Esophagus squamous epithelium (tissue), 4 donors: Measurements from ENCODE around the gene CD180.

ENCODE experiments used
- POLR2A ChIP-seq, 4 donors: fragments of 450-650 bp; IDR thresholded peaks; one replicate each; pipeline ENCODE4 v1.6.1; 2017; ENCODE audit warnings: antibody characterized with exemption in 4 of 4, mild to moderate bottlenecking in 4 of 4, moderate library complexity in 3 of 4
- TF ChIP-seq, protein P1 (sequence below), 6 experiments: fragments of 450-650 bp in 4 of 6; fragments of 200-600 bp in 2 of 6; sonication (generic) in 2 of 6; IDR thresholded peaks; one replicate each; pipeline ENCODE4 v1.5.1; 2016 to 2019; ENCODE audit warnings: antibody characterized with exemption in 6 of 6, mild to moderate bottlenecking in 4 of 6, moderate library complexity in 4 of 6

- TF ChIP-seq, protein P1, sequence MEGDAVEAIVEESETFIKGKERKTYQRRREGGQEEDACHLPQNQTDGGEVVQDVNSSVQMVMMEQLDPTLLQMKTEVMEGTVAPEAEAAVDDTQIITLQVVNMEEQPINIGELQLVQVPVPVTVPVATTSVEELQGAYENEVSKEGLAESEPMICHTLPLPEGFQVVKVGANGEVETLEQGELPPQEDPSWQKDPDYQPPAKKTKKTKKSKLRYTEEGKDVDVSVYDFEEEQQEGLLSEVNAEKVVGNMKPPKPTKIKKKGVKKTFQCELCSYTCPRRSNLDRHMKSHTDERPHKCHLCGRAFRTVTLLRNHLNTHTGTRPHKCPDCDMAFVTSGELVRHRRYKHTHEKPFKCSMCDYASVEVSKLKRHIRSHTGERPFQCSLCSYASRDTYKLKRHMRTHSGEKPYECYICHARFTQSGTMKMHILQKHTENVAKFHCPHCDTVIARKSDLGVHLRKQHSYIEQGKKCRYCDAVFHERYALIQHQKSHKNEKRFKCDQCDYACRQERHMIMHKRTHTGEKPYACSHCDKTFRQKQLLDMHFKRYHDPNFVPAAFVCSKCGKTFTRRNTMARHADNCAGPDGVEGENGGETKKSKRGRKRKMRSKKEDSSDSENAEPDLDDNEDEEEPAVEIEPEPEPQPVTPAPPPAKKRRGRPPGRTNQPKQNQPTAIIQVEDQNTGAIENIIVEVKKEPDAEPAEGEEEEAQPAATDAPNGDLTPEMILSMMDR (IDR thresholded peaks at IDR 0.05) = no peak
- TF ChIP-seq POLR2A (IDR thresholded peaks at IDR 0.05) = no peak
These were observed 36.5 kb upstream of the CD180 start for GRCh38 chr5:67233075-67233474.
